HepG2 (cell line): ENCODE measurements around the gene MARCHF2. TPM values are rescaled to one million over a fixed set of nuclear protein-coding genes. Genes with fewer than 3 reads are reported as not detected.

Experiments used
- ATAC-seq: fragments of 200-7000 bp; cut with Tn5 transposase; 3 replicates; pipeline ENCODE4 v1.9.1; 2020; ENCODE audit warnings: mild to moderate bottlenecking, moderate library complexity
- BruUV-seq: library from RNA; stranded (reverse); fragments of 400-500 nt; replicated peaks from 2 replicates; lab custom pipeline; 2021; lab: Mats Ljungman, UMichigan
- CTCF ChIA-PET: fragments of 300-600 bp; formaldehyde crosslinking; extraction: SDS; loops from one replicate; lab custom pipeline; 2021; ENCODE audit warnings: low total read pairs, inconsistent platforms, low intra/inter-chr PET ratio; lab: Yijun Ruan, JAX
- POLR2A ChIA-PET: fragments of 350-600 bp; sonication (Branson Sonifier 250); formaldehyde crosslinking; loops from one replicate; lab custom pipeline; 2020; ENCODE audit warnings: antibody characterized with exemption, inconsistent platforms; lab: Yijun Ruan, JAX
- DNase-seq: peaks from one replicate; pipeline ENCODE4 v3.0.0-alpha.2; 2015; ENCODE audit warnings: low spot score
- FAIRE-seq: peaks from 3 replicates; lab custom pipeline; 2011; peaks lifted over from hg19 to GRCh38; lab: Jason Lieb, UNC
- H2AFZ ChIP-seq: one replicate; pipeline ENCODE4 v1.6.1; 2011; ENCODE audit warnings: low read length, inconsistent platforms
- H3K27ac ChIP-seq: fragments of 300-600 bp; 3 replicates; pipeline ENCODE4 v1.8.0; 2011; ENCODE audit warnings: mixed run types, mild to moderate bottlenecking, mixed read lengths, low read length, inconsistent platforms; ENCODE audit not compliant: insufficient read depth; ENCODE audit errors: extremely low read length
- H3K27me3 ChIP-seq, 2 experiments: fragments of 200-600 bp in 1 of 2; 2 replicates in 1 of 2; 3 replicates in 1 of 2; pipeline versions ENCODE4 v1.6.0 to v1.8.0; 2011; ENCODE audit warnings: low read length in 2 of 2, mild to moderate bottlenecking in 2 of 2, moderate library complexity in 2 of 2, inconsistent platforms in 1 of 2; ENCODE audit not compliant: insufficient read depth in 2 of 2, control insufficient read depth in 1 of 2
- H3K36me3 ChIP-seq, 2 experiments: fragments of 200-600 bp in 1 of 2; replicated peaks in 1 of 2; 2 replicates in 1 of 2; 3 replicates in 1 of 2; pipeline versions ENCODE4 v1.5.1 to v1.8.0; 2011; ENCODE audit warnings: low read length in 2 of 2, inconsistent platforms in 1 of 2; ENCODE audit not compliant: insufficient read depth in 2 of 2, control insufficient read depth in 1 of 2
- H3K4me1 ChIP-seq: 2 replicates; pipeline ENCODE4 v1.5.1; 2012; ENCODE audit warnings: low read length, inconsistent platforms; ENCODE audit not compliant: insufficient read depth
- H3K4me2 ChIP-seq: 2 replicates; pipeline ENCODE4 v1.6.0; 2011; ENCODE audit warnings: low read depth, low read length, inconsistent platforms
- H3K4me3 ChIP-seq, 3 experiments: fragments of 200-600 bp in 1 of 3; sonication (generic), shearing (Covaris generic) in 1 of 3; replicated peaks in 1 of 3; 2 replicates each; pipeline ENCODE4 v1.5.1; 2011 to 2016; ENCODE audit warnings: low read length in 3 of 3, inconsistent platforms in 2 of 3, low read depth in 2 of 3, mild to moderate bottlenecking in 2 of 3, control low read depth in 1 of 3, mixed read lengths in 1 of 3; ENCODE audit not compliant: insufficient read depth in 1 of 3
- H3K79me2 ChIP-seq: one replicate; pipeline ENCODE4 v1.6.1; 2011; ENCODE audit warnings: low read length, inconsistent platforms; ENCODE audit not compliant: insufficient read depth
- H3K9ac ChIP-seq: 2 replicates; pipeline ENCODE4 v1.6.0; 2011; ENCODE audit warnings: mild to moderate bottlenecking, low read depth, low read length, inconsistent platforms; ENCODE audit not compliant: insufficient read depth
- H3K9me3 ChIP-seq: 2 replicates; pipeline ENCODE4 v1.5.1; 2012; ENCODE audit warnings: mild to moderate bottlenecking, low read length
- H4K20me1 ChIP-seq: 2 replicates; pipeline ENCODE4 v1.6.0; 2011; ENCODE audit warnings: inconsistent platforms, mild to moderate bottlenecking, low read length, moderate library complexity; ENCODE audit not compliant: insufficient read depth
- ETV6 ChIP-seq: sonication (generic); formaldehyde crosslinking; conservative IDR thresholded peaks from 2 replicates; pipeline ENCODE4 v1.4.0; 2020; ENCODE audit warnings: missing genetic modification reagents
- HMGXB4 ChIP-seq, 2 experiments: sonication (generic) in 1 of 2; formaldehyde crosslinking in 1 of 2; IDR thresholded peaks; 2 replicates each; pipeline versions ENCODE4 v1.4.0 to v1.6.1; 2018 to 2020; ENCODE audit warnings: missing genetic modification reagents in 2 of 2, borderline replicate concordance in 1 of 2, low read depth in 1 of 2, mild to moderate bottlenecking in 1 of 2, missing biosample characterization in 1 of 2
- HOMEZ ChIP-seq: IDR thresholded peaks from 2 replicates; pipeline ENCODE4 v1.6.1; 2016; ENCODE audit warnings: low read depth
- JDP2 ChIP-seq: sonication (generic); formaldehyde crosslinking; IDR thresholded peaks from 2 replicates; pipeline ENCODE4 v1.8.1; 2022; ENCODE audit warnings: missing genetic modification reagents, borderline replicate concordance
- JUNB ChIP-seq: sonication (generic); formaldehyde crosslinking; IDR thresholded peaks from 2 replicates; pipeline ENCODE4 v1.8.0; 2022; ENCODE audit warnings: missing genetic modification reagents, mild to moderate bottlenecking, borderline replicate concordance
- MED8 ChIP-seq: sonication (generic); formaldehyde crosslinking; IDR thresholded peaks from 2 replicates; pipeline ENCODE4 v1.8.1; 2023; ENCODE audit warnings: mild to moderate bottlenecking, missing genetic modification reagents; ENCODE audit not compliant: insufficient replicate concordance
- MLLT10 ChIP-seq: sonication (generic); formaldehyde crosslinking; IDR thresholded peaks from 2 replicates; pipeline ENCODE4 v1.4.0; 2020; ENCODE audit warnings: missing genetic modification reagents
- NFKB2 ChIP-seq: sonication (generic); formaldehyde crosslinking; IDR thresholded peaks from 2 replicates; pipeline ENCODE4 v1.4.0; 2020; ENCODE audit warnings: missing genetic modification reagents, borderline replicate concordance
- ZNF17 ChIP-seq: sonication (generic); formaldehyde crosslinking; IDR thresholded peaks from 2 replicates; pipeline ENCODE4 v1.5.0; 2020; ENCODE audit warnings: mild to moderate bottlenecking, missing genetic modification reagents
- ZNF367 ChIP-seq: sonication (generic); formaldehyde crosslinking; IDR thresholded peaks from 2 replicates; pipeline ENCODE4 v1.4.0; 2020; ENCODE audit warnings: missing genetic modification reagents, borderline replicate concordance
- WGBS: methylation state at CpG from one replicate; pipeline ENCODE4 v1.1.6; 2017; ENCODE audit warnings: low lambda C conversion rate; 5-methylcytosine and 5-hydroxymethylcytosine counted together
- in situ Hi-C: cut with HindIII; loops from 2 replicates; pipeline ENCODE4 v1.10.0; 2017; ENCODE audit warnings: low pct_unique_long_range_greater_than_20kb; ENCODE audit not compliant: extremely low pct_ligation_motif_present
- intact Hi-C: fragments of 100-400 bp; cut with micrococcal nuclease; formaldehyde crosslinking; loops from one replicate; pipeline ENCODE4 v1.10.0; 2022; ENCODE audit not compliant: unreplicated experiment
- polyA plus RNA-seq, 8 experiments: library from polyadenylated mRNA; depleted of rRNA in 3 of 8; stranded (reverse) in 7 of 8; unstranded in 1 of 8; fragments of >200 nt; fragmentation: Illumina TruSeq in 4 of 8; extraction: Trizol in 4 of 8; gene quantifications; 2 replicates each; pipeline versions ENCODE4 v1.2.1 to v1.2.3, GENCODE V29; 2011 to 2016; ENCODE audit warnings: low read depth in 4 of 8, missing spikeins in 1 of 8, mixed read lengths in 1 of 8; ENCODE audit not compliant: insufficient read depth in 1 of 8
- total RNA-seq, 5 experiments: library from RNA; depleted of rRNA; stranded (reverse); fragments of >200 nt; fragmentation: Illumina TruSeq; extraction: Trizol; gene quantifications; 2 replicates each; pipeline ENCODE4 v1.2.3, GENCODE V29; 2016; ENCODE audit warnings: low read depth in 1 of 5
- TF ChIP-seq, protein P1 (sequence below): sonication (generic); formaldehyde crosslinking; IDR thresholded peaks from 2 replicates; pipeline ENCODE4 v1.4.0; 2020; ENCODE audit warnings: missing genetic modification reagents, mild to moderate bottlenecking, borderline replicate concordance
- TF ChIP-seq, protein P2 (sequence below): sonication (generic); formaldehyde crosslinking; IDR thresholded peaks from 2 replicates; pipeline ENCODE4 v1.4.0; 2020; ENCODE audit warnings: mild to moderate bottlenecking, missing genetic modification reagents

MARCHF2 gene
- total and polyA plus RNA-seq, 2 of the 13 experiments (the other 11 are each of a cell fraction or from before 2014, with no cell fraction given): 12.7 to 13.0 TPM

- no peaks in the 10 kb centered on the region for H3K27me3 ChIP-seq
- 94% methylated on average over 7 of the region's 7 CpGs for WGBS
- CTCF ChIA-PET: no interaction called here
- POLR2A ChIA-PET: interaction anchor here (1.0 to 1.7 kb wide), 3 partner anchors 37 to 53 kb away, joined by 3 to 9 read pairs (median 4); partner anchors contain the start of genes MARCHF2 and ZNF414
- peaks cover 32 to 79% of the 10 kb centered on the region in 2 experiments for H3K36me3 ChIP-seq
- peaks cover 70% of the 10 kb centered on the region for H4K20me1 ChIP-seq
- BruUV-seq: no TSS peak
- in situ Hi-C loops: no loop called here
- no peak overlapping the region for H2AFZ ChIP-seq
- DNase-seq (no peak), ATAC-seq (no peak), FAIRE-seq (no peak)
- H3K79me2 ChIP-seq: peaks cover 89% of the 10 kb centered on the region
- no peaks in the 10 kb centered on the region for H3K9me3 ChIP-seq
- no peak overlapping the region for H3K4me2 ChIP-seq
- H3K9ac ChIP-seq: no peak overlapping the region
- no peak overlapping the region for H3K4me3 ChIP-seq
- peaks cover 48% of the 10 kb centered on the region for H3K4me1 ChIP-seq
- no peak overlapping the region for H3K27ac ChIP-seq
- TF ChIP-seq JUNB (CRISPR knock-in tag) (no peak), MLLT10 (no peak), ZNF17 (CRISPR knock-in tag) (no peak), ZNF367 (CRISPR knock-in tag) (no peak), JDP2 (CRISPR knock-in tag) (no peak)
- TF ChIP-seq, protein P1, sequence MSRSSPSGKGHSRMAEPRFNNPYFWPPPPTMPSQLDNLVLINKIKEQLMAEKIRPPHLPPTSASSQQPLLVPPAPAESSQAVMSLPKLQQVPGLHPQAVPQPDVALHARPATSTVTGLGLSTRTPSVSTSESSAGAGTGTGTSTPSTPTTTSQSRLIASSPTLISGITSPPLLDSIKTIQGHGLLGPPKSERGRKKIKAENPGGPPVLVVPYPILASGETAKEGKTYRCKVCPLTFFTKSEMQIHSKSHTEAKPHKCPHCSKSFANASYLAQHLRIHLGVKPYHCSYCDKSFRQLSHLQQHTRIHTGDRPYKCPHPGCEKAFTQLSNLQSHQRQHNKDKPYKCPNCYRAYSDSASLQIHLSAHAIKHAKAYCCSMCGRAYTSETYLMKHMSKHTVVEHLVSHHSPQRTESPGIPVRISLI: no peak
- intact Hi-C loops: no loop called here
Observed at GRCh38 chr19:8460516-8461298, 47.6 kb downstream of the MARCHF2 start.

DNA sequence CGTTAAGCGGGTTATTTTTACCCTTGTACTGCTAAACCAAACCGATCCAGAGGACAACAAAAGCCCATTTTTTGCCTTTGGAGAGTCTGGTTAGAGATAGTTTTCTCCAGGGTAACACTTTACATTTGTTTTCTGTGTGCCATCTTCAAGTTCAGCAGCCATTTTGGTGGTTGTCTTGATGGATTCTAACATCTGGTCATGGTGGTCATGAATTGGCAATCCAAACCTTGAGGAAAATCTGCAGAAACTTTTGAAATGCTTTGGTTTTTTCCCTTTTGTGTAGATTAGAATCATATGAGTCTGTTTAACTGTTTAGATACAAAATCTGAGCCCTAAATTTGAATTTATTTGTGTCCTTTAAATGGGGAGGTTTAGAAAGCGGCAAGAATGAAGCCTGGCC, 48.3 kb downstream of the MARCHF2 start:
- DNase-seq (no peak), FAIRE-seq (no peak), ATAC-seq (no peak)
- intact Hi-C loops (no loop called here), in situ Hi-C loops (no loop called here)
- Histone ChIP-seq H3K27ac (no peak overlapping the region), H3K9ac (no peak overlapping the region), H3K4me1 (peaks cover 45% of the 10 kb centered on the region), H3K79me2 (peaks cover 82% of the 10 kb centered on the region), H2AFZ (no peak overlapping the region), H3K4me3 (no peak overlapping the region), H3K36me3 (peaks cover 33 to 78% of the 10 kb centered on the region in 2 experiments), H3K4me2 (no peak overlapping the region), H3K27me3 (no peaks in the 10 kb centered on the region), H4K20me1 (peaks cover 63% of the 10 kb centered on the region), H3K9me3 (no peaks in the 10 kb centered on the region)
- WGBS: 97% methylated on average over 4 of the region's 4 CpGs
- ChIA-PET CTCF (no interaction called here), POLR2A (no interaction called here)
- no TSS peak for BruUV-seq
- TF ChIP-seq, protein P2, sequence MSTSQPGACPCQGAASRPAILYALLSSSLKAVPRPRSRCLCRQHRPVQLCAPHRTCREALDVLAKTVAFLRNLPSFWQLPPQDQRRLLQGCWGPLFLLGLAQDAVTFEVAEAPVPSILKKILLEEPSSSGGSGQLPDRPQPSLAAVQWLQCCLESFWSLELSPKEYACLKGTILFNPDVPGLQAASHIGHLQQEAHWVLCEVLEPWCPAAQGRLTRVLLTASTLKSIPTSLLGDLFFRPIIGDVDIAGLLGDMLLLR (CRISPR knock-in tag): no peak
- TF ChIP-seq HMGXB4 (CRISPR knock-in tag; IDR thresholded peaks at IDR 0.05; ENCODE audit: borderline replicate concordance in 1 of 2, low read depth in 1 of 2): no peak
- TF ChIP-seq HOMEZ: no peak
- no peak for TF ChIP-seq MED8 (CRISPR knock-in tag)
- TF ChIP-seq ETV6 (CRISPR knock-in tag): no peak
- no peak for TF ChIP-seq NFKB2 (CRISPR knock-in tag)
